ENCODE data around the gene VEPH1. TPM values are rescaled to one million over a fixed set of nuclear protein-coding genes. Genes with fewer than 3 reads are reported as not detected.

Gene VEPH1
- total and polyA plus RNA-seq, 9 of the 15 experiments (the other 6 are each of a cell fraction or from before 2014, with no cell fraction given) = 4.5 to 15.6 (median 5.8) TPM

- 11% methylated on average over 3 of the region's 3 CpGs for WGBS (ENCODE audit: insufficient coverage, low coverage, missing lambda C conversion rate)
- FAIRE-seq = no peak
- in situ Hi-C loops (cut with MboI) = no loop called here
- Histone ChIP-seq H3K27ac (ENCODE audit: extremely low read depth, low read depth, low read length) (no peak overlapping the region), H3K9me1 (ENCODE audit: control insufficient read depth, insufficient read depth, low read length) (no peaks in the 10 kb centered on the region), H3K9me3 (replicated peaks; ENCODE audit: control insufficient read depth, insufficient read depth, low read depth, low read length) (no peaks in the 10 kb centered on the region), H3K9ac (ENCODE audit: insufficient read depth in 1 of 2, low read depth in 2 of 2, low read length in 2 of 2) (no peak overlapping the region), H3K4me3 (no peak overlapping the region), H3K4me2 (ENCODE audit: insufficient read depth, low read length) (no peak overlapping the region), H2AFZ (ENCODE audit: low read depth, low read length) (no peak overlapping the region), H3K79me2 (ENCODE audit: control insufficient read depth, insufficient read depth, low read length) (no peaks in the 10 kb centered on the region), H3K27me3 (ENCODE audit: control insufficient read depth in 2 of 2, insufficient read depth in 2 of 2, low read length in 2 of 2) (no peaks in the 10 kb centered on the region), H4K20me1 (replicated peaks; ENCODE audit: control insufficient read depth, insufficient read depth, low read length) (no peaks in the 10 kb centered on the region), H3K4me1 (replicated peaks in 1 of 2; ENCODE audit: control insufficient read depth in 2 of 2, insufficient read depth in 2 of 2, low read length in 2 of 2) (peaks cover 0 to 6% of the 10 kb centered on the region in 2 experiments; a peak in 1 of 5 replicates), H3K36me3 (ENCODE audit: control insufficient read depth, insufficient read depth, low read length) (no peaks in the 10 kb centered on the region)
- intact Hi-C loops (cut with micrococcal nuclease) = loop anchor here (2.0 to 10.0 kb wide), 3 partner anchors 77 to 257 kb away; partner anchors contain the start of gene CCNL1
- CTCF ChIA-PET (ENCODE audit: low intra/inter-chr PET ratio) = no interaction called here
- POLR2A ChIA-PET = interaction anchor here (1.4 kb wide), 1 partner anchor 77 kb away, joined by 6 read pairs; no protein-coding TSS in a partner anchor
- no peak for ATAC-seq
- no TSS peak for BruUV-seq (replicated peaks)
- TF ChIP-seq COPS2 (conservative IDR thresholded peaks at IDR 0.05) (no peak), SMAD3 (CRISPR knock-in tag; conservative IDR thresholded peaks at IDR 0.05) (no peak), RBM22 (IDR thresholded peaks at IDR 0.05; ENCODE audit: low read depth, low read length, poor library complexity, severe bottlenecking) (no peak), ZNF354B (CRISPR knock-in tag; IDR thresholded peaks at IDR 0.05) (no peak), PYGO2 (tag; IDR thresholded peaks at IDR 0.05) (no peak), CBFA2T3 (IDR thresholded peaks at IDR 0.05) (no peak), RERE (CRISPR knock-in tag; IDR thresholded peaks at IDR 0.05; ENCODE audit: borderline replicate concordance) (no peak)
- DNase-seq (ENCODE audit: extremely low read depth in 1 of 4, low spot score in 3 of 4) = no peak
Measured at GRCh38 chr3:157237886-157238285, 265.3 kb downstream of the VEPH1 start.
